ENCODE data around the gene USP37. TPM values are rescaled to one million over a fixed set of nuclear protein-coding genes. Genes with fewer than 3 reads are reported as not detected.

USP37 gene
- total and polyA plus RNA-seq, 2 of the 4 experiments (the other 2 are of a cell fraction): 1.6 to 6.5 TPM

- H3K9ac ChIP-seq (ENCODE audit: low read depth, low read length): no peak overlapping the region
- H2AK5ac ChIP-seq (ENCODE audit: low read depth, low read length): no peak overlapping the region
- H2AFZ ChIP-seq (replicated peaks; ENCODE audit: low read length, poor library complexity): no peak overlapping the region
- no peak overlapping the region for H4K5ac ChIP-seq (ENCODE audit: low read depth, low read length)
- no peak overlapping the region for H3K4ac ChIP-seq (ENCODE audit: low read depth, low read length)
- no peak overlapping the region for H3K14ac ChIP-seq (replicated peaks; ENCODE audit: low read depth, low read length)
- intact Hi-C loops (cut with micrococcal nuclease): no loop called here
- H2BK20ac ChIP-seq (ENCODE audit: low read depth, low read length): no peak overlapping the region
- DNase-seq (no peak), ATAC-seq (ENCODE audit: low read depth) (no peak)
- no peak overlapping the region for H3K23ac ChIP-seq (ENCODE audit: low read depth, low read length)
- H3K27me3 ChIP-seq (ENCODE audit: control insufficient read depth, insufficient read depth, low read length): peaks cover 23% of the 10 kb centered on the region
- BruUV-seq (replicated peaks): no TSS peak
- no peaks in the 10 kb centered on the region for H3K9me3 ChIP-seq (ENCODE audit: control insufficient read depth, insufficient read depth, low read length)
- no peak overlapping the region for H3K27ac ChIP-seq (ENCODE audit: insufficient read depth, low read length)
- H3K79me1 ChIP-seq (ENCODE audit: low read depth in 1 of 2, low read length in 2 of 2): no peaks in the 10 kb centered on the region
- no peak overlapping the region for H3K4me2 ChIP-seq (ENCODE audit: low read depth, low read length)
- no peak for TF ChIP-seq ELK1 (IDR thresholded peaks at IDR 0.05; ENCODE audit: borderline replicate concordance, low read depth, low read length)
- TF ChIP-seq RCOR1 (IDR thresholded peaks at IDR 0.05; ENCODE audit: insufficient replicate concordance, low read length): no peak
- no peaks in the 10 kb centered on the region; the same call in 1 of the 2 replicates for H4K20me1 ChIP-seq (ENCODE audit: insufficient read depth, low read length)
- 88% methylated on average over 3 of the region's 8 CpGs; no CpG with 5 or more reads in 1 of the 2 experiments for WGBS, 2 experiments (ENCODE audit: extremely low coverage in 2 of 2, insufficient read length in 1 of 2)
- H2BK5ac ChIP-seq (ENCODE audit: low read depth, low read length, poor library complexity, severe bottlenecking): no peak overlapping the region
- peak overlapping the region; percentile 5 for H2AK9ac ChIP-seq (replicated peaks; ENCODE audit: low read depth, low read length, poor library complexity)
- dilution Hi-C loops (cut with HindIII; ENCODE audit: low sequenced_read_pairs, unreplicated experiment): no loop called here
- in situ Hi-C loops (cut with MboI; ENCODE audit: low sequenced_read_pairs): no loop called here
- H3K36me3 ChIP-seq (ENCODE audit: control insufficient read depth, insufficient read depth, low read length): no peaks in the 10 kb centered on the region
- H3K18ac ChIP-seq (ENCODE audit: low read depth, low read length): no peak overlapping the region
- H3K56ac ChIP-seq (ENCODE audit: extremely low read depth, insufficient read depth, low read length): no peak overlapping the region
- ChIA-PET CTCF (no interaction called here), POLR2A (ENCODE audit: unreplicated experiment) (no interaction called here)
- H3K4me1 ChIP-seq (ENCODE audit: control insufficient read depth, insufficient read depth, low read length): peaks cover 2% of the 10 kb centered on the region; the same call in 1 of the 2 replicates
- no peak overlapping the region for H2BK15ac ChIP-seq (ENCODE audit: low read depth, low read length)
- H4K91ac ChIP-seq (ENCODE audit: insufficient read depth, low read depth, low read length): no peak overlapping the region
- H3K4me3 ChIP-seq (ENCODE audit: insufficient read depth, low read depth, low read length): no peak overlapping the region
- H3K9me1 ChIP-seq (ENCODE audit: insufficient read depth, low read length): no peaks in the 10 kb centered on the region
- no peak overlapping the region for H2BK120ac ChIP-seq (ENCODE audit: low read depth, low read length)
- no peak overlapping the region for H4K8ac ChIP-seq (ENCODE audit: low read depth in 2 of 2, low read length in 2 of 2)
Observed at GRCh38 chr2:218432676-218433365, 135.3 kb downstream of the USP37 start.

Measured in IMR-90 (cell line).